Fibroblast of lung (primary cell): Measurements from ENCODE around the gene FAM20B. TPM values are rescaled to one million over a fixed set of nuclear protein-coding genes. Genes with fewer than 3 reads are reported as not detected.

ENCODE experiments used
- DNase-seq, 2 donors: peaks; one replicate each; pipeline versions ENCODE4 v3.0.0 to v3.0.0-alpha.2; 2010; ENCODE audit warnings: low read depth in 2 of 2
- H2AFZ ChIP-seq: 2 replicates; pipeline ENCODE4 v1.5.1; 2012; ENCODE audit warnings: low read length, control low read depth, inconsistent platforms
- H3K27ac ChIP-seq: 2 replicates; pipeline ENCODE4 v1.5.1; 2011; ENCODE audit warnings: low read length, control low read depth; ENCODE audit not compliant: insufficient read depth
- H3K27me3 ChIP-seq: 2 replicates; pipeline ENCODE4 v1.5.1; 2011; ENCODE audit warnings: mild to moderate bottlenecking, low read length; ENCODE audit not compliant: control insufficient read depth, insufficient read depth
- H3K36me3 ChIP-seq: 2 replicates; pipeline ENCODE4 v1.5.1; 2011; ENCODE audit warnings: low read length; ENCODE audit not compliant: control insufficient read depth, insufficient read depth
- H3K4me1 ChIP-seq: 2 replicates; pipeline ENCODE4 v1.5.1; 2011; ENCODE audit warnings: low read length; ENCODE audit not compliant: control insufficient read depth, insufficient read depth; ENCODE audit errors: extremely low read depth
- H3K4me2 ChIP-seq: 2 replicates; pipeline ENCODE4 v1.5.1; 2011; ENCODE audit warnings: low read length, control low read depth; ENCODE audit not compliant: insufficient read depth; ENCODE audit errors: extremely low read depth
- H3K4me3 ChIP-seq, 4 experiments: fragments of 200-600 bp in 1 of 4; sonication (generic) in 1 of 4; replicated peaks in 1 of 4; 2 replicates each; pipeline ENCODE4 v1.5.1; 2011 to 2016; ENCODE audit warnings: low read length in 4 of 4, low read depth in 3 of 4, mild to moderate bottlenecking in 3 of 4, control low read depth in 2 of 4, inconsistent platforms in 1 of 4, mixed read lengths in 1 of 4; ENCODE audit not compliant: insufficient read depth in 1 of 4; ENCODE audit errors: control extremely low read depth in 1 of 4
- H3K79me2 ChIP-seq: 2 replicates; pipeline ENCODE4 v1.5.1; 2012; ENCODE audit warnings: mild to moderate bottlenecking, low read length, inconsistent platforms; ENCODE audit not compliant: control insufficient read depth, insufficient read depth
- H3K9ac ChIP-seq: 2 replicates; pipeline ENCODE4 v1.5.1; 2011; ENCODE audit warnings: mild to moderate bottlenecking, low read length, control low read depth; ENCODE audit not compliant: insufficient read depth
- H3K9me3 ChIP-seq: 2 replicates; pipeline ENCODE4 v1.5.1; 2012; ENCODE audit warnings: low read depth, low read length; ENCODE audit not compliant: control insufficient read depth, insufficient read depth
- H4K20me1 ChIP-seq: 2 replicates; pipeline ENCODE4 v1.5.1; 2011; ENCODE audit warnings: low read length; ENCODE audit not compliant: control insufficient read depth, insufficient read depth; ENCODE audit errors: extremely low read depth
- CTCF ChIP-seq, 2 donors: IDR thresholded peaks in 1 of 2; conservative IDR thresholded peaks in 1 of 2; 1 replicate in 1 of 2; 2 replicates in 1 of 2; pipeline ENCODE4 v1.5.1; 2011 to 2012; ENCODE audit warnings: low read length in 2 of 2, control low read depth in 1 of 2, inconsistent platforms in 1 of 2, low read depth in 1 of 2, mild to moderate bottlenecking in 1 of 2
- EZH2 ChIP-seq: IDR thresholded peaks from 2 replicates; pipeline ENCODE4 v1.5.1; 2012; ENCODE audit warnings: low read length, control low read depth, mild to moderate bottlenecking; ENCODE audit errors: missing control alignments
- polyA plus RNA-seq, 2 donors: library from polyadenylated mRNA; depleted of rRNA in 1 of 2; stranded (reverse) in 1 of 2; unstranded in 1 of 2; fragments of >200 nt; gene quantifications; 2 replicates each; pipeline ENCODE4 v1.2.1, GENCODE V29; 2011 to 2012; ENCODE audit warnings: missing spikeins in 1 of 2
- total RNA-seq: library from RNA; depleted of rRNA; stranded (reverse); fragments of >200 nt; gene quantifications from 2 replicates; pipeline ENCODE4 v1.2.1, GENCODE V29; 2014

Gene FAM20B
- total and polyA plus RNA-seq, 2 donors (not counting 1 experiment from before 2014, with no cell fraction given) = 42.1 to 45.2 TPM

- H3K27ac ChIP-seq = peak overlapping the region; percentile 78
- H3K4me2 ChIP-seq = peak overlapping the region; percentile 84
- H3K27me3 ChIP-seq = no peaks in the 10 kb centered on the region
- no peaks in the 10 kb centered on the region for H3K9me3 ChIP-seq
- H4K20me1 ChIP-seq = no peaks in the 10 kb centered on the region
- peaks cover 47% of the 10 kb centered on the region for H3K79me2 ChIP-seq
- TF ChIP-seq CTCF (conservative IDR thresholded peaks at IDR 0.05 in 1 of 2, IDR thresholded peaks at IDR 0.05 in 1 of 2; ENCODE audit: low read depth in 1 of 2, low read length in 2 of 2) (no peak), EZH2 (no peak)
- peak overlapping the region; percentile 94 for H3K9ac ChIP-seq
- peaks cover 3% of the 10 kb centered on the region for H3K4me1 ChIP-seq
- peak overlapping the region; percentile 66 to 98 (median 78) for H3K4me3 ChIP-seq
- peak in 1 of 2 donors; percentile 44 for DNase-seq
- H2AFZ ChIP-seq = no peak overlapping the region
- no peaks in the 10 kb centered on the region for H3K36me3 ChIP-seq
These were observed 1.3 kb downstream of the FAM20B start for GRCh38 chr1:179026813-179027669.

- H3K27me3 ChIP-seq = no peaks in the 10 kb centered on the region
- DNase-seq = no peak
- no peaks in the 10 kb centered on the region for H3K36me3 ChIP-seq
- H3K27ac ChIP-seq = no peak overlapping the region
- H3K9ac ChIP-seq = no peak overlapping the region
- H3K79me2 ChIP-seq = peaks cover 60% of the 10 kb centered on the region
- H3K9me3 ChIP-seq = no peaks in the 10 kb centered on the region
- H2AFZ ChIP-seq = no peak overlapping the region
- no peaks in the 10 kb centered on the region for H4K20me1 ChIP-seq
- no peak overlapping the region for H3K4me2 ChIP-seq
- no peak overlapping the region for H3K4me3 ChIP-seq
- peaks cover 15% of the 10 kb centered on the region for H3K4me1 ChIP-seq
- no peak for TF ChIP-seq CTCF (conservative IDR thresholded peaks at IDR 0.05 in 1 of 2, IDR thresholded peaks at IDR 0.05 in 1 of 2; ENCODE audit: low read depth in 1 of 2, low read length in 2 of 2)
These were observed 3.6 kb downstream of the FAM20B start for GRCh38 chr1:179029321-179029759.

GRCh38 chr1:179030130-179030529, 4.4 kb downstream of the FAM20B start:
- Histone ChIP-seq H3K9ac (no peak overlapping the region), H3K4me3 (no peak overlapping the region), H4K20me1 (no peaks in the 10 kb centered on the region), H3K27ac (no peak overlapping the region), H3K4me2 (no peak overlapping the region), H3K27me3 (no peaks in the 10 kb centered on the region), H3K36me3 (no peaks in the 10 kb centered on the region), H3K4me1 (peaks cover 18% of the 10 kb centered on the region), H3K79me2 (peaks cover 63% of the 10 kb centered on the region), H3K9me3 (no peaks in the 10 kb centered on the region), H2AFZ (no peak overlapping the region)
- no peak for DNase-seq
- TF ChIP-seq EZH2 = no peak
- TF ChIP-seq CTCF (conservative IDR thresholded peaks at IDR 0.05 in 1 of 2, IDR thresholded peaks at IDR 0.05 in 1 of 2; ENCODE audit: low read depth in 1 of 2, low read length in 2 of 2) = no peak
